AG10803 (cell line): ENCODE results near the gene SYTL2.
A peak's percentile ranks its signal among the peaks of the same experiment; 100 is the strongest.
"Not testable (repeated sequence)": the region's sequence is repeated elsewhere in the genome, so short reads cannot be mapped to it uniquely, and the experiment has no call there.

Experiments used
- DNase-seq: peaks from one replicate; pipeline ENCODE4 v3.0.0; 2010; ENCODE audit warnings: low read depth
- H3K4me3 ChIP-seq: 2 replicates; pipeline ENCODE4 v1.5.1; 2011; ENCODE audit warnings: mild to moderate bottlenecking, low read length, control low read depth
- CTCF ChIP-seq: conservative IDR thresholded peaks from 2 replicates; pipeline ENCODE4 v1.5.1; 2011; ENCODE audit warnings: mild to moderate bottlenecking, low read length, control low read depth, inconsistent platforms

Gene SYTL2

GRCh38 chr11:85661972-85662664, 148.8 kb downstream of the SYTL2 start:
- TF ChIP-seq CTCF = no peak
- peak; percentile 55 for DNase-seq
- H3K4me3 ChIP-seq = peak overlapping the region; percentile 78

- no peak for DNase-seq
- no peak overlapping the region for H3K4me3 ChIP-seq
- TF ChIP-seq CTCF = no peak
These were observed 152.8 kb downstream of the SYTL2 start for GRCh38 chr11:85658180-85658579.

- H3K4me3 ChIP-seq = no peak overlapping the region
- TF ChIP-seq CTCF = no peak
- DNase-seq = no peak
These were observed 154.2 kb downstream of the SYTL2 start for GRCh38 chr11:85656777-85657176.

GRCh38 chr11:85654343-85654742, 156.6 kb downstream of the SYTL2 start:
- not testable (repeated sequence) for DNase-seq, H3K4me3 ChIP-seq

- no peak for DNase-seq
- no peak overlapping the region for H3K4me3 ChIP-seq
- TF ChIP-seq CTCF = no peak
These were observed 158.0 kb downstream of the SYTL2 start for GRCh38 chr11:85652786-85653447.

GRCh38 chr11:85651118-85651517, 159.8 kb downstream of the SYTL2 start:
- no peak for TF ChIP-seq CTCF
- H3K4me3 ChIP-seq = no peak overlapping the region
- DNase-seq = no peak

- TF ChIP-seq CTCF = no peak
- peak within 1 kb of the TSS; percentile 92 for H3K4me3 ChIP-seq
- peak; percentile 73 for DNase-seq
These were observed 163.2 kb downstream of the SYTL2 start, which contains the start of gene TMEM126A for GRCh38 chr11:85647604-85648299. TMEM126A (plus strand) TSS chr11:85647967; CDS start chr11:85650256, 2,289 bp downstream.
